Osteocyte (in vitro differentiated cells): ENCODE results near the gene DAB2IP. TPM values are rescaled to one million over a fixed set of nuclear protein-coding genes. Genes with fewer than 3 reads are reported as not detected.

Experiments
- DNase-seq: peaks from one replicate; pipeline ENCODE4 v3.0.0; 2021; ENCODE audit warnings: mixed read lengths; ENCODE audit not compliant: unreplicated experiment; ENCODE audit errors: extremely low spot score
- H3K27ac Mint-ChIP-seq: one replicate; pipeline ENCODE4 v1.8.0; 2021; ENCODE audit warnings: mild to moderate bottlenecking, mixed read lengths; ENCODE audit not compliant: unreplicated experiment
- H3K27me3 Mint-ChIP-seq: one replicate; pipeline ENCODE4 v1.8.0; 2021; ENCODE audit warnings: mixed read lengths; ENCODE audit not compliant: unreplicated experiment
- H3K36me3 Mint-ChIP-seq: one replicate; pipeline ENCODE4 v1.8.0; 2021; ENCODE audit warnings: mixed read lengths; ENCODE audit not compliant: unreplicated experiment
- H3K4me1 Mint-ChIP-seq: one replicate; pipeline ENCODE4 v1.8.0; 2021; ENCODE audit warnings: mixed read lengths; ENCODE audit not compliant: unreplicated experiment
- H3K4me3 Mint-ChIP-seq: one replicate; pipeline ENCODE4 v1.8.0; 2021; ENCODE audit warnings: mild to moderate bottlenecking, moderate library complexity, mixed read lengths; ENCODE audit not compliant: unreplicated experiment
- H3K9me3 Mint-ChIP-seq: one replicate; pipeline ENCODE4 v1.8.0; 2021; ENCODE audit warnings: mixed read lengths; ENCODE audit not compliant: unreplicated experiment
- total RNA-seq: library from RNA; stranded (reverse); gene quantifications from 2 replicates; pipeline ENCODE4 v1.2.1, GENCODE V29; 2021
- TF ChIP-seq, protein P1 (sequence below): fragments of 200-600 bp; sonication (generic); IDR thresholded peaks from 2 replicates; pipeline ENCODE4 v1.5.0; 2021; ENCODE audit warnings: antibody characterized with exemption, mild to moderate bottlenecking, moderate library complexity

The DAB2IP gene
- total RNA-seq, 1 donor from 2014 or later, result 43.6 TPM

DNA sequence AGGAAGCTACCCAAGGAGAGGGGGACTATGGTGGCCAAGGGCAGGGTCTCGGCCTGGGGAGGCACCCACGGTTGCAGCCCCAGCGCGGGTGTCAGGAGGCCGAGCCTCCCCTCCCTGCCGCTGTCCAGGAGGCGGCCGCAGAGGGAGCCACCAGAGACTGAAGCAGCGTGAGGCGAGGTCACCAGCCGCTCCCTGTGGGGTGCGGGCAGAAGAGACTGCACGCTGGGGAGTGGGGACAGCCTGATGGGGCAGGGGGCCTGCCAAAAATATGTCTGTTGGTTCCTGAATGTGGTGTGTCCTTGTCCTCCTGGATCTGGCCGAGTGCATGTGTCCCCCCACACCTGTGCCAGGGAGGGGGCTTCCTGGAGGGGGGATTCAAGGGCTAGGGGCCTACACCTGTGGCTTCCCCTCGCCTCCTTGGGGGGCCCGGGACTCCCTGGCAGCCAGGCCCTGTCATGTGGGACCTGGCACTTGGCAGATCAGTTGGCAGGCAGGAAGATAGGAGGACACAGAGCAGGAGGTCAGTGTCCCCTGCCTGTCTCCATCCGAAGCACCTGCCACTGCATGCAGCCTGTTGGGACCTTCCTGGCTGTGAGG, 131.2 kb downstream of the DAB2IP start:
- Mint-ChIP-seq H3K4me1 (peaks cover 37% of the 10 kb centered on the region), H3K4me3 (no peak overlapping the region), H3K27me3 (no peaks in the 10 kb centered on the region), H3K36me3 (peaks cover 32% of the 10 kb centered on the region), H3K27ac (no peak overlapping the region), H3K9me3 (peaks cover 12% of the 10 kb centered on the region)
- DNase-seq, result peak; percentile 77
- TF ChIP-seq, protein P1, sequence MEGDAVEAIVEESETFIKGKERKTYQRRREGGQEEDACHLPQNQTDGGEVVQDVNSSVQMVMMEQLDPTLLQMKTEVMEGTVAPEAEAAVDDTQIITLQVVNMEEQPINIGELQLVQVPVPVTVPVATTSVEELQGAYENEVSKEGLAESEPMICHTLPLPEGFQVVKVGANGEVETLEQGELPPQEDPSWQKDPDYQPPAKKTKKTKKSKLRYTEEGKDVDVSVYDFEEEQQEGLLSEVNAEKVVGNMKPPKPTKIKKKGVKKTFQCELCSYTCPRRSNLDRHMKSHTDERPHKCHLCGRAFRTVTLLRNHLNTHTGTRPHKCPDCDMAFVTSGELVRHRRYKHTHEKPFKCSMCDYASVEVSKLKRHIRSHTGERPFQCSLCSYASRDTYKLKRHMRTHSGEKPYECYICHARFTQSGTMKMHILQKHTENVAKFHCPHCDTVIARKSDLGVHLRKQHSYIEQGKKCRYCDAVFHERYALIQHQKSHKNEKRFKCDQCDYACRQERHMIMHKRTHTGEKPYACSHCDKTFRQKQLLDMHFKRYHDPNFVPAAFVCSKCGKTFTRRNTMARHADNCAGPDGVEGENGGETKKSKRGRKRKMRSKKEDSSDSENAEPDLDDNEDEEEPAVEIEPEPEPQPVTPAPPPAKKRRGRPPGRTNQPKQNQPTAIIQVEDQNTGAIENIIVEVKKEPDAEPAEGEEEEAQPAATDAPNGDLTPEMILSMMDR, result no peak

DNA sequence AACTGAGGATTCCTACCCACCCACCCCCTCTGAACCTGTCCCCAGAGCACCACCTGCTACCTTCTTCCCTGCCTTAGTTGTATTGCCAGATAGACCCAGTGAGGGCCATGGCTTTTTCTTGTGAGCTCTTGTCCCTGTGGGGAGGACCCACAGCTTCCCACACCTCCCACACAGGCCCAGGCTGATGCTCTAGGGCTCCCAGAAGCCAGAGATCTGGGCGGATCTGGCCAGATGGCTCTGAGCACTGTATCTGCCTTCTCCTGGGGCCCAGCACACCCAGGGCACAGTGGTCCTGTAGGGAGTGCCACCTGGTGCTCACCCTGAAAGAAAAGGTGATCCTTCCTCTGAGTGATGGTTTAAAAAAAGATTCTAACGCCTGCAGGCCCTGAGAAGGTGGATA, 131.7 kb downstream of the DAB2IP start:
- H3K27me3 Mint-ChIP-seq, result no peaks in the 10 kb centered on the region
- no peak overlapping the region for H3K27ac Mint-ChIP-seq
- H3K9me3 Mint-ChIP-seq, result peaks cover 9% of the 10 kb centered on the region
- TF ChIP-seq, protein P1, result no peak
- peak; percentile 38 for DNase-seq
- no peak overlapping the region for H3K4me3 Mint-ChIP-seq
- peaks cover 28% of the 10 kb centered on the region for H3K36me3 Mint-ChIP-seq
- H3K4me1 Mint-ChIP-seq, result peaks cover 37% of the 10 kb centered on the region

- no peak overlapping the region for H3K4me3 Mint-ChIP-seq
- H3K27me3 Mint-ChIP-seq, result no peaks in the 10 kb centered on the region
- peaks cover 3% of the 10 kb centered on the region for H3K9me3 Mint-ChIP-seq
- TF ChIP-seq, protein P1, result no peak
- H3K27ac Mint-ChIP-seq, result no peak overlapping the region
- peak; percentile 81 for DNase-seq
- peaks cover 35% of the 10 kb centered on the region for H3K4me1 Mint-ChIP-seq
- peaks cover 24% of the 10 kb centered on the region for H3K36me3 Mint-ChIP-seq
Observed at GRCh38 chr9:121783521-121784507, 132.4 kb downstream of the DAB2IP start.

GRCh38 chr9:121784731-121785411, 133.4 kb downstream of the DAB2IP start:
- H3K27ac Mint-ChIP-seq, result peak overlapping the region; percentile 79
- peaks cover 19% of the 10 kb centered on the region for H3K36me3 Mint-ChIP-seq
- H3K9me3 Mint-ChIP-seq, result no peaks in the 10 kb centered on the region
- H3K27me3 Mint-ChIP-seq, result no peaks in the 10 kb centered on the region
- TF ChIP-seq, protein P1, result peak; percentile 17
- H3K4me1 Mint-ChIP-seq, result peaks cover 24% of the 10 kb centered on the region
- DNase-seq, result peak; percentile 80
- H3K4me3 Mint-ChIP-seq, result no peak overlapping the region
